Sigmoid colon (tissue), 4 donors: ENCODE data around the gene ZNF410.

Experiments
- EP300 ChIP-seq, 4 donors: sonication (generic); formaldehyde crosslinking; IDR thresholded peaks; one replicate each; pipeline ENCODE4 v1.6.1; 2017; ENCODE audit warnings: antibody characterized with exemption in 4 of 4
- POLR2A ChIP-seq, 2 donors: fragments of 450-650 bp; IDR thresholded peaks; one replicate each; pipeline ENCODE4 v1.6.1; 2016; ENCODE audit warnings: antibody characterized with exemption in 2 of 2, mild to moderate bottlenecking in 2 of 2, moderate library complexity in 2 of 2
- TF ChIP-seq, protein P1 (sequence below), 4 experiments: fragments of 450-650 bp in 3 of 4; fragments of 200-600 bp in 1 of 4; IDR thresholded peaks; one replicate each; pipeline ENCODE4 v1.5.1; 2016 to 2019; ENCODE audit warnings: antibody characterized with exemption in 4 of 4, mild to moderate bottlenecking in 3 of 4, moderate library complexity in 2 of 4

DNA sequence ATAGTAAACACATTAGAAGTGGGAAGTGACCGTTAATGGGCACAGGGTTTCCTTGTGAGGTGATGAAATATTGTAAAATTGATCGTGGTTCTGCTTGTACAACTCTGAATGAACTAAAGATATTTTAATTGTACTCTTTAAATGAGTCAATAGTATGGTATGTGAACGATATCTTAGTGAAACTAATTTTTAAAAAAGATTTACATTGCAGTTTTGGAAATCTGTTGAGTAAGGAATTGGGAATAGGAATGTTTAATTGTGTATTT, 1.7 kb downstream of the ZNF410 start:
- TF ChIP-seq, protein P1, sequence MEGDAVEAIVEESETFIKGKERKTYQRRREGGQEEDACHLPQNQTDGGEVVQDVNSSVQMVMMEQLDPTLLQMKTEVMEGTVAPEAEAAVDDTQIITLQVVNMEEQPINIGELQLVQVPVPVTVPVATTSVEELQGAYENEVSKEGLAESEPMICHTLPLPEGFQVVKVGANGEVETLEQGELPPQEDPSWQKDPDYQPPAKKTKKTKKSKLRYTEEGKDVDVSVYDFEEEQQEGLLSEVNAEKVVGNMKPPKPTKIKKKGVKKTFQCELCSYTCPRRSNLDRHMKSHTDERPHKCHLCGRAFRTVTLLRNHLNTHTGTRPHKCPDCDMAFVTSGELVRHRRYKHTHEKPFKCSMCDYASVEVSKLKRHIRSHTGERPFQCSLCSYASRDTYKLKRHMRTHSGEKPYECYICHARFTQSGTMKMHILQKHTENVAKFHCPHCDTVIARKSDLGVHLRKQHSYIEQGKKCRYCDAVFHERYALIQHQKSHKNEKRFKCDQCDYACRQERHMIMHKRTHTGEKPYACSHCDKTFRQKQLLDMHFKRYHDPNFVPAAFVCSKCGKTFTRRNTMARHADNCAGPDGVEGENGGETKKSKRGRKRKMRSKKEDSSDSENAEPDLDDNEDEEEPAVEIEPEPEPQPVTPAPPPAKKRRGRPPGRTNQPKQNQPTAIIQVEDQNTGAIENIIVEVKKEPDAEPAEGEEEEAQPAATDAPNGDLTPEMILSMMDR (IDR thresholded peaks at IDR 0.05) = no peak
- no peak for TF ChIP-seq EP300 (IDR thresholded peaks at IDR 0.05)
- no peak for TF ChIP-seq POLR2A (IDR thresholded peaks at IDR 0.05)
